HL-60 (cell line): ENCODE data around the gene COG4.
A peak's percentile ranks its signal among the peaks of the same experiment; 100 is the strongest.
"Not testable (repeated sequence)": the region's sequence is repeated elsewhere in the genome, so short reads cannot be mapped to it uniquely, and the experiment has no call there.

Source experiments
- DNase-seq, 2 experiments: peaks; one replicate each; pipeline ENCODE4 v3.0.0-alpha.2; 2010 to 2020; ENCODE audit warnings: low read depth in 1 of 2, low spot score in 1 of 2
- H3K27ac ChIP-seq: fragments of 250-450 bp; sonication (Bioruptor Pico); replicated peaks from 2 replicates; pipeline ENCODE4 v1.5.1; 2020; ENCODE audit warnings: mild to moderate bottlenecking, moderate library complexity
- H3K27me3 ChIP-seq: fragments of 250-450 bp; sonication (Bioruptor Pico); 2 replicates; pipeline ENCODE4 v1.5.1; 2021; ENCODE audit warnings: mild to moderate bottlenecking, moderate library complexity; ENCODE audit not compliant: insufficient read depth, poor library complexity, severe bottlenecking
- H3K4me3 ChIP-seq: replicated peaks from 2 replicates; pipeline ENCODE4 v1.5.1; 2011; ENCODE audit warnings: mild to moderate bottlenecking, control low read depth, low read length; ENCODE audit not compliant: insufficient read depth
- CTCF ChIP-seq: IDR thresholded peaks from one replicate; pipeline ENCODE4 v1.5.1; 2011; ENCODE audit warnings: low read length, control low read depth, inconsistent platforms; ENCODE audit not compliant: insufficient read depth
- GABPA ChIP-seq: IDR thresholded peaks from 2 replicates; pipeline ENCODE4 v1.6.1; 2012; ENCODE audit warnings: low read depth
- POLR2AphosphoS5 ChIP-seq: IDR thresholded peaks from 2 replicates; pipeline ENCODE4 v1.6.1; 2012; ENCODE audit warnings: low read depth
- REST ChIP-seq: IDR thresholded peaks from 2 replicates; pipeline ENCODE4 v1.6.1; 2012; ENCODE audit warnings: low read depth; ENCODE audit not compliant: insufficient replicate concordance
- SPI1 ChIP-seq: IDR thresholded peaks from 2 replicates; pipeline ENCODE4 v1.6.1; 2012; ENCODE audit warnings: low read depth, mild to moderate bottlenecking, borderline replicate concordance

The COG4 gene

DNA sequence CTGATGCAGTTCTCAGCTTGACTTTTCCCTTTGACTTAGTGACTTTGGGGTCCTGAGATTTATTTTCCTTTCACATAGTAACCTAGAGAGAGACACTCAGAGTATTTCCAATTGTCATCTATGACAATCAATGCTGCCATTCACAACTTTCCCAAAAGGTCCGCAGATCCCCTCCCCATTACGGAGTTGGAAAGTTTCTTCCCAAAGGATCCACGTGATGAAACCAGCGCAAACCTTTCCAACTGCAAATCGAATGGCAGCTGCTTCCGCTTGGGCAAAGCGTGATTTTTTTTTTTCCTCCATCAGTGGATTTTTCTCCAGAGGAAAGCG is 69.5 kb downstream of the COG4 start:
- peak overlapping the region; percentile 100 for H3K4me3 ChIP-seq
- H3K27ac ChIP-seq: peak overlapping the region; percentile 100; the same call in 1 of the 2 replicates
- DNase-seq: no peak
- H3K27me3 ChIP-seq: no peaks in the 10 kb centered on the region
- TF ChIP-seq REST (no peak), POLR2AphosphoS5 (no peak), CTCF (no peak), SPI1 (no peak), GABPA (no peak)

DNA sequence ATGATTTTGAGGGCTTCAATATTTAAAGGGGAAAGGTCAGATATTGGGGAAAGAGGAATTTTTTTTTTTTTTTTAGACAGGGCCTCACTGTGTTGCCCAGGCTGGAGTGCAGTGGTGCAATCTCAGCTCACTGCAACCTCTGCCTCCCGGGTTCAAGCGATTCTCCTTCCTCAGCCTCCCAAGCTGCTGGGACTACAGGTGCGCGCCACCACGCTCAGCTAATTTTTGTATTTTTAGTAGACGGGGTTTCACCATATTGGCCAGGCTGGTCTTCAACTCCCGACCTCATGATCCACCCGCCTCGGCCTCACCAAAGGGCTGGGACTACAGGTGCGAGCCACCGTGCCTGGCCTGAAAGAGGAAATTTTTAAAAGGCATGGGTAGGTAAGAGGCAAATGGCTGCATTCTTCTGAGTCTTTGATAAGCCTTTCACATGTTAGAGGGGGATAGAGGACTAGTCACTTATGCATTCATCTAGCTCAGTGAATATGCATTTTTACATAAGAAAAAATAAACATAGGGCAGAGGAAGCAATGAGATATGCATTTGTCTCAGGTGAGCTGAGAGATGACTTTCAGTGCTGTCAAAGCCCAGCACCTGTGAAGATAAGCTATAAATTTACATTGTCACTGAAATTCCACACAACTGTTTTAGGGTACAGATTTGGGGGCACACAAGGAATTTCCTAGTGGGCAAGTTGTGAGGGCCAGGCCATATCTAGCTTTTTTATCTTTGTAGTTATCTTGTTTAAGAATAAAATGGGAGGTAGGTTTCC is 70.0 kb downstream of the COG4 start:
- Histone ChIP-seq H3K27ac (no peak overlapping the region), H3K27me3 (no peaks in the 10 kb centered on the region), H3K4me3 (peak overlapping the region; percentile 100)
- DNase-seq: no peak
- TF ChIP-seq POLR2AphosphoS5: no peak
- no peak for TF ChIP-seq GABPA
- no peak for TF ChIP-seq CTCF
- no peak for TF ChIP-seq SPI1
- TF ChIP-seq REST: no peak

GRCh38 chr16:70451004-70451340 is 72.4 kb downstream of the COG4 start:
- not testable (repeated sequence) for DNase-seq, H3K4me3 ChIP-seq, H3K27me3 ChIP-seq, H3K27ac ChIP-seq

DNA sequence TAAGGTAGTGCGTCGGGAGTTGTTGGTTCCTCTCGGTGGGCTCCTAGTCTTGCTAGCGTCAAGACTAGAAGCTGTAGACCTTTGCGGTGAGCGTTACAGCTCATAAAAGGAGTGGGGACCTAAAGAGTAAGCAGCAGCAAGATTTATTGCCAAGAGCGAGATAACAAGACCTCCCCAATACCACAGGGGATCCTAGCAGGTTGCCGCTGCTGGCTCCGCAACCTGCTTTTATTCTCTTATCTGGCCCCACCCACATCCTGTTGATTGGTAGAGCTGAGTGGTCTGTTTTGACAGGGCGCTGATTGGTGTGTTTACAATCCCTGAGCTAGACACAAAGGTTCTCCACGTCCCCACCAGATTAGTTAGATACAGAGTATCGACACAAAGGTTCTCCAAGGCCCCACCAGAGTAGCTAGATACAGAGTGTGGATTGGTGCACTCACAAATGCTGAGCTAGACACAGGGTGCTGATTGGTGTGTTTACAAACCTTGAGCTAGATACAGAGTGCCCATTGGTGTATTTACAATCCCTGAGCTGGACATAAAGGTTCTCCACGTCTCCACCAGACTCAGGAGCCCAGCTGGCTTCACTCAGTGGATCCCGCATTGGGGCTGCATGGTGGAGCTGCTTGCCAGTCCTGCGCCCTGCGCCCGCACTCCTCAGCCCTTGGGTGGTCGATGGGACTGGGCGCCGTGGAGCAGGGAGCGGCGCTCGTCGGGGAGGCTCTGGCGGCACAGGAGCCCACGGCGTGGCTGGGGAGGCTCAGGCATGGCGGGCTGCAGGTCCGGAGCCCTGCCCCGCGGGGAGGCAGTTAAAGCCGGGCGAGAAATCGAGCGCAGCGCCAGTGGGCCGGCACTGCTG is 73.0 kb downstream of the COG4 start:
- not testable (repeated sequence) for H3K27ac ChIP-seq, H3K4me3 ChIP-seq, DNase-seq, H3K27me3 ChIP-seq
